HG02610 (cell line): ENCODE results near the gene ACTBL2.
"Not testable (repeated sequence)": the region's sequence is repeated elsewhere in the genome, so short reads cannot be mapped to it uniquely, and the experiment has no call there.

Experiments
- ATAC-seq: cut with Tn5 transposase; IDR thresholded peaks from one replicate; pipeline ENCODE4 v1.9.1; 2021; ENCODE audit warnings: mild to moderate bottlenecking, moderate library complexity; ENCODE audit not compliant: unreplicated experiment

ACTBL2 gene

GRCh38 chr5:57482671-57483106 is at the start of gene ACTBL2:
Gene ACTBL2, minus strand, starts transcription at chr5:57482811. Its CDS starts 104 bp downstream, at chr5:57482707.
- ATAC-seq = no peak

- ATAC-seq = no peak
Observed at GRCh38 chr5:57531333-57531732, 48.7 kb upstream of the ACTBL2 start.

- ATAC-seq = peak; percentile 75
Observed at GRCh38 chr5:57529864-57530263, 47.3 kb upstream of the ACTBL2 start.

- ATAC-seq = no peak
Observed at GRCh38 chr5:57527870-57528269, 45.3 kb upstream of the ACTBL2 start.

- ATAC-seq = no peak
Observed at GRCh38 chr5:57524348-57525060, 41.9 kb upstream of the ACTBL2 start.

- not testable (repeated sequence) for ATAC-seq
Observed at GRCh38 chr5:57522477-57522876, 39.9 kb upstream of the ACTBL2 start.

- ATAC-seq = not testable (repeated sequence)
Observed at GRCh38 chr5:57518415-57518814, 35.8 kb upstream of the ACTBL2 start.

GRCh38 chr5:57517250-57517649 is 34.6 kb upstream of the ACTBL2 start:
- ATAC-seq = no peak

GRCh38 chr5:57513785-57514184 is 31.2 kb upstream of the ACTBL2 start:
- ATAC-seq = peak; percentile 91

GRCh38 chr5:57511321-57511720 is 28.7 kb upstream of the ACTBL2 start:
- no peak for ATAC-seq

GRCh38 chr5:57509501-57510260 is 27.1 kb upstream of the ACTBL2 start:
- no peak for ATAC-seq

- ATAC-seq = no peak
Observed at GRCh38 chr5:57508211-57508610, 25.6 kb upstream of the ACTBL2 start.

GRCh38 chr5:57505272-57506200 is 22.9 kb upstream of the ACTBL2 start:
- ATAC-seq = no peak

GRCh38 chr5:57504357-57504756 is 21.7 kb upstream of the ACTBL2 start:
- ATAC-seq = no peak

GRCh38 chr5:57503433-57503832 is 20.8 kb upstream of the ACTBL2 start:
- ATAC-seq = no peak

- ATAC-seq = no peak
Observed at GRCh38 chr5:57501414-57502201, 19.0 kb upstream of the ACTBL2 start.

GRCh38 chr5:57499262-57500050 is 16.8 kb upstream of the ACTBL2 start:
- peak; percentile 78 for ATAC-seq

GRCh38 chr5:57497733-57498132 is 15.1 kb upstream of the ACTBL2 start:
- ATAC-seq = no peak

- ATAC-seq = no peak
Observed at GRCh38 chr5:57495285-57496086, 12.9 kb upstream of the ACTBL2 start.
